H9 (cell line): ENCODE measurements around the gene CALHM3. TPM values are rescaled to one million over a fixed set of nuclear protein-coding genes. Genes with fewer than 3 reads are reported as not detected.

Experiments
- DNase-seq: peaks from one replicate; pipeline ENCODE4 v3.0.0-alpha.2; 2017
- H2AFZ ChIP-seq: one replicate; pipeline ENCODE4 v1.6.1; 2013; ENCODE audit warnings: mild to moderate bottlenecking, low read length, control low read depth, moderate library complexity
- H2AK5ac ChIP-seq: 2 replicates; pipeline ENCODE4 v1.6.1; 2013; ENCODE audit warnings: low read length, control low read depth, mixed read lengths; ENCODE audit not compliant: insufficient read length
- H2BK120ac ChIP-seq: one replicate; pipeline ENCODE4 v1.6.1; 2013; ENCODE audit warnings: low read depth, mild to moderate bottlenecking, low read length, control low read depth, inconsistent platforms; ENCODE audit not compliant: poor library complexity, severe bottlenecking
- H2BK12ac ChIP-seq: 2 replicates; pipeline ENCODE4 v1.6.1; 2013; ENCODE audit warnings: low read length, control low read depth, mixed read lengths, low read depth; ENCODE audit not compliant: insufficient read length
- H2BK15ac ChIP-seq: 2 replicates; pipeline ENCODE4 v1.6.1; 2013; ENCODE audit warnings: low read depth, low read length, control low read depth
- H2BK20ac ChIP-seq: one replicate; pipeline ENCODE4 v1.6.1; 2013; ENCODE audit warnings: low read depth, mild to moderate bottlenecking, low read length, control low read depth, inconsistent platforms; ENCODE audit not compliant: poor library complexity, severe bottlenecking
- H2BK5ac ChIP-seq: 2 replicates; pipeline ENCODE4 v1.6.1; 2013; ENCODE audit warnings: low read length, control low read depth, mixed read lengths; ENCODE audit not compliant: insufficient read length
- H3K14ac ChIP-seq: 2 replicates; pipeline ENCODE4 v1.6.1; 2013; ENCODE audit warnings: low read length, control low read depth; ENCODE audit not compliant: insufficient read depth
- H3K18ac ChIP-seq: 2 replicates; pipeline ENCODE4 v1.6.1; 2013; ENCODE audit warnings: low read depth, mild to moderate bottlenecking, mixed read lengths, low read length, control low read depth; ENCODE audit not compliant: insufficient read length
- H3K23ac ChIP-seq: 2 replicates; pipeline ENCODE4 v1.6.1; 2013; ENCODE audit warnings: low read length, control low read depth, mixed read lengths, low read depth; ENCODE audit not compliant: insufficient read length
- H3K23me2 ChIP-seq: 2 replicates; pipeline ENCODE4 v1.6.1; 2013; ENCODE audit warnings: low read depth, mild to moderate bottlenecking, mixed read lengths, low read length, control low read depth; ENCODE audit not compliant: insufficient read length, poor library complexity, severe bottlenecking
- H3K27ac ChIP-seq: 2 replicates; pipeline ENCODE4 v1.5.1; 2013; ENCODE audit warnings: low read length, control low read depth, mixed read lengths, low read depth; ENCODE audit not compliant: insufficient read length
- H3K27me3 ChIP-seq: 2 replicates; pipeline ENCODE4 v1.6.1; 2013; ENCODE audit warnings: low read length, control low read depth, inconsistent platforms; ENCODE audit not compliant: insufficient read depth
- H3K4ac ChIP-seq: 2 replicates; pipeline ENCODE4 v1.6.1; 2013; ENCODE audit warnings: low read depth, mild to moderate bottlenecking, control low read depth, inconsistent platforms, low read length, moderate library complexity
- H3K4me1 ChIP-seq: 2 replicates; pipeline ENCODE4 v1.6.1; 2013; ENCODE audit warnings: low read length, control low read depth, inconsistent platforms; ENCODE audit not compliant: insufficient read depth
- H3K4me2 ChIP-seq: 2 replicates; pipeline ENCODE4 v1.6.1; 2013; ENCODE audit warnings: low read length, control low read depth, mixed read lengths; ENCODE audit not compliant: insufficient read length, insufficient read depth
- H3K56ac ChIP-seq: 2 replicates; pipeline ENCODE4 v1.6.1; 2013; ENCODE audit warnings: low read depth, mild to moderate bottlenecking, mixed read lengths, low read length, control low read depth; ENCODE audit not compliant: insufficient read length
- H3K79me1 ChIP-seq: 2 replicates; pipeline ENCODE4 v1.6.1; 2013; ENCODE audit warnings: low read depth, mild to moderate bottlenecking, moderate library complexity, low read length, control low read depth, inconsistent platforms; ENCODE audit not compliant: insufficient read depth, poor library complexity, severe bottlenecking
- H3K79me2 ChIP-seq: 2 replicates; pipeline ENCODE4 v1.6.1; 2013; ENCODE audit warnings: low read length, control low read depth, inconsistent platforms; ENCODE audit not compliant: insufficient read depth
- H3K9ac ChIP-seq: 2 replicates; pipeline ENCODE4 v1.6.1; 2013; ENCODE audit warnings: low read length, control low read depth, mixed read lengths; ENCODE audit not compliant: insufficient read length; ENCODE audit errors: extremely low read depth
- H3K9me3 ChIP-seq: one replicate; pipeline ENCODE4 v1.6.1; 2013; ENCODE audit warnings: low read depth, low read length, inconsistent platforms; ENCODE audit not compliant: control insufficient read depth
- H3T11ph ChIP-seq: one replicate; pipeline ENCODE4 v1.6.1; 2013; ENCODE audit warnings: mild to moderate bottlenecking, low read length, control low read depth, inconsistent platforms
- H4K20me1 ChIP-seq: one replicate; pipeline ENCODE4 v1.6.1; 2013; ENCODE audit not compliant: control insufficient read depth, insufficient read length, insufficient read depth
- H4K5ac ChIP-seq: 2 replicates; pipeline ENCODE4 v1.6.1; 2013; ENCODE audit warnings: low read depth, mild to moderate bottlenecking, mixed read lengths, low read length, control low read depth; ENCODE audit not compliant: insufficient read length
- H4K8ac ChIP-seq: replicated peaks from 2 replicates; pipeline ENCODE4 v1.6.1; 2013; ENCODE audit warnings: low read length, control low read depth, mixed read lengths, low read depth; ENCODE audit not compliant: insufficient read length
- H4K91ac ChIP-seq: 2 replicates; pipeline ENCODE4 v1.6.1; 2013; ENCODE audit warnings: low read depth, mild to moderate bottlenecking, moderate library complexity, mixed read lengths, low read length, control low read depth; ENCODE audit not compliant: insufficient read length
- H3K27ac Mint-ChIP-seq, 3 experiments: 2 replicates in 2 of 3; 3 replicates in 1 of 3; pipeline ENCODE4 v1.8.0; 2020 to 2021; ENCODE audit warnings: mixed read lengths in 3 of 3, mild to moderate bottlenecking in 1 of 3, moderate library complexity in 1 of 3
- H3K27me3 Mint-ChIP-seq: 2 replicates; pipeline ENCODE4 v1.8.0; 2021; ENCODE audit warnings: low read depth, mild to moderate bottlenecking, moderate library complexity, mixed read lengths
- H3K36me3 Mint-ChIP-seq, 3 experiments: 2 replicates in 2 of 3; 3 replicates in 1 of 3; pipeline ENCODE4 v1.8.0; 2020 to 2021; ENCODE audit warnings: low read depth in 3 of 3, mixed read lengths in 3 of 3; ENCODE audit not compliant: insufficient read depth in 1 of 3
- H3K4me1 Mint-ChIP-seq, 2 experiments: 2 replicates each; pipeline ENCODE4 v1.8.0; 2020; ENCODE audit warnings: mixed read lengths in 2 of 2
- H3K4me3 Mint-ChIP-seq, 2 experiments: 2 replicates in 1 of 2; 3 replicates in 1 of 2; pipeline ENCODE4 v1.8.0; 2020 to 2021; ENCODE audit warnings: mild to moderate bottlenecking in 2 of 2, mixed read lengths in 2 of 2, moderate library complexity in 1 of 2
- H3K9me3 Mint-ChIP-seq, 2 experiments: 2 replicates in 1 of 2; 3 replicates in 1 of 2; pipeline ENCODE4 v1.8.0; 2020; ENCODE audit warnings: mild to moderate bottlenecking in 2 of 2, mixed read lengths in 2 of 2, moderate library complexity in 1 of 2
- CTCF ChIP-seq: fragments of 200-600 bp; sonication (generic); conservative IDR thresholded peaks from 3 replicates; pipeline ENCODE4 v1.8.0; 2021; ENCODE audit warnings: antibody characterized with exemption, mild to moderate bottlenecking
- WGBS: extraction: QIAGEN DNeasy Blood & Tissue Kit; methylation state at CpG from one replicate; pipeline ENCODE4 v1.1.7; 2013; ENCODE audit warnings: missing lambda C conversion rate, low lambda C conversion rate, mixed read lengths; ENCODE audit not compliant: insufficient read length; ENCODE audit errors: extremely low coverage; 5-methylcytosine and 5-hydroxymethylcytosine counted together
- total RNA-seq: library from RNA; stranded (reverse); gene quantifications from 2 replicates; pipeline ENCODE4 v1.2.1, GENCODE V29; 2021

Gene CALHM3
- total RNA-seq, 1 experiment from 2014 or later, result not detected

- no peak overlapping the region for H3K4me2 ChIP-seq
- H3K27me3 ChIP-seq, result no peaks in the 10 kb centered on the region
- H4K8ac ChIP-seq, result no peak overlapping the region
- no CpG with 5 or more reads among the region's 27 CpGs for WGBS
- Mint-ChIP-seq H3K4me1 (peaks cover 4 to 11% of the 10 kb centered on the region in 2 experiments; a peak in 3 of 4 replicates), H3K4me3 (no peak overlapping the region), H3K9me3 (no peaks in the 10 kb centered on the region), H3K27me3 (no peaks in the 10 kb centered on the region; the same call in 1 of the 2 replicates), H3K27ac (no peak overlapping the region), H3K36me3 (peaks cover 4 to 16% (median 11%) of the 10 kb centered on the region in 3 experiments)
- H2AFZ ChIP-seq, result no peak overlapping the region
- no peak overlapping the region for H3K9ac ChIP-seq
- no peak for TF ChIP-seq CTCF
- no peak overlapping the region for H4K5ac ChIP-seq
- H3K23me2 ChIP-seq, result no peaks in the 10 kb centered on the region
- no peak overlapping the region for H2BK5ac ChIP-seq
- no peaks in the 10 kb centered on the region for H4K20me1 ChIP-seq
- H2BK20ac ChIP-seq, result no peak overlapping the region
- H3K23ac ChIP-seq, result no peak overlapping the region
- H3T11ph ChIP-seq, result no peak overlapping the region
- H3K4me1 ChIP-seq, result no peaks in the 10 kb centered on the region
- H3K27ac ChIP-seq, result no peak overlapping the region
- H3K79me2 ChIP-seq, result no peaks in the 10 kb centered on the region
- DNase-seq, result no peak
- H3K4ac ChIP-seq, result no peak overlapping the region
- no peak overlapping the region for H3K14ac ChIP-seq
- H3K9me3 ChIP-seq, result no peaks in the 10 kb centered on the region
- H2AK5ac ChIP-seq, result no peak overlapping the region
- no peaks in the 10 kb centered on the region for H3K79me1 ChIP-seq
- no peak overlapping the region for H2BK120ac ChIP-seq
- no peak overlapping the region for H3K18ac ChIP-seq
- H2BK12ac ChIP-seq, result no peak overlapping the region
- no peak overlapping the region for H2BK15ac ChIP-seq
- H4K91ac ChIP-seq, result no peak overlapping the region
- no peak overlapping the region for H3K56ac ChIP-seq
Measured at GRCh38 chr10:103452506-103453230, 26.4 kb downstream of the CALHM3 start.
